Neural cell (in vitro differentiated cells): ENCODE data around the gene GBA2. TPM values are rescaled to one million over a fixed set of nuclear protein-coding genes. Genes with fewer than 3 reads are reported as not detected.

ENCODE experiments used
- H2AFZ ChIP-seq: fragments of 200-600, 300-800 bp; sonication (generic), shearing (Covaris generic); 2 replicates; pipeline ENCODE4 v1.6.0; 2014; ENCODE audit warnings: low read depth, mild to moderate bottlenecking, antibody characterized with exemption, low read length, moderate library complexity
- H3F3A ChIP-seq: fragments of 200-600 bp; shearing (Covaris generic); 2 replicates; pipeline ENCODE4 v1.6.1; 2016; ENCODE audit warnings: mild to moderate bottlenecking, moderate library complexity, mixed read lengths, antibody characterized with exemption, low read length; ENCODE audit not compliant: insufficient read depth, poor library complexity, severe bottlenecking
- H3K27ac ChIP-seq: fragments of 200-600, 300-800 bp; sonication (generic), shearing (Covaris generic); 2 replicates; pipeline ENCODE4 v1.5.1; 2014; ENCODE audit warnings: mild to moderate bottlenecking, low read length, moderate library complexity
- H3K27me3 ChIP-seq: fragments of 300-800, 200-600 bp; sonication (generic), shearing (Covaris generic); 2 replicates; pipeline ENCODE4 v1.6.0; 2014; ENCODE audit warnings: mild to moderate bottlenecking, low read depth, low read length, moderate library complexity; ENCODE audit not compliant: insufficient read depth
- H3K36me3 ChIP-seq: fragments of 300-800, 200-600 bp; sonication (generic), shearing (Covaris generic); 2 replicates; pipeline ENCODE4 v1.5.1; 2014; ENCODE audit warnings: mild to moderate bottlenecking, antibody characterized with exemption, low read length, moderate library complexity; ENCODE audit not compliant: insufficient read depth
- H3K4me2 ChIP-seq: fragments of 300-800, 200-600 bp; sonication (generic), shearing (Covaris generic); 2 replicates; pipeline ENCODE4 v1.6.0; 2014; ENCODE audit warnings: mild to moderate bottlenecking, low read length
- H3K4me3 ChIP-seq: fragments of 300-800, 200-600 bp; sonication (generic), shearing (Covaris generic); 2 replicates; pipeline ENCODE4 v1.5.1; 2014; ENCODE audit warnings: mild to moderate bottlenecking, low read length, moderate library complexity
- H3K79me2 ChIP-seq: fragments of 200-600 bp; shearing (Covaris generic); replicated peaks from 2 replicates; pipeline ENCODE4 v1.6.0; 2014; ENCODE audit warnings: mild to moderate bottlenecking, low read length, moderate library complexity; ENCODE audit not compliant: insufficient read depth
- H3K9ac ChIP-seq: fragments of 300-800, 200-600 bp; sonication (generic), shearing (Covaris generic); 2 replicates; pipeline ENCODE4 v1.6.1; 2016; ENCODE audit warnings: mild to moderate bottlenecking, low read length, mixed read lengths
- H3K9me2 ChIP-seq: fragments of 200-600 bp; shearing (Covaris generic); 2 replicates; pipeline ENCODE4 v1.6.1; 2016; ENCODE audit warnings: mild to moderate bottlenecking, low read length, mixed read lengths; ENCODE audit not compliant: insufficient read depth
- H3K9me3 ChIP-seq: fragments of 200-600, 300-800 bp; sonication (generic), shearing (Covaris generic); 2 replicates; pipeline ENCODE4 v1.6.1; 2016; ENCODE audit warnings: mild to moderate bottlenecking, mixed run types, low read length, moderate library complexity, mixed read lengths
- H4K20me1 ChIP-seq: fragments of 200-600 bp; shearing (Covaris generic); 2 replicates; pipeline ENCODE4 v1.6.1; 2016; ENCODE audit warnings: mild to moderate bottlenecking, mixed run types; ENCODE audit not compliant: insufficient read depth
- EP300 ChIP-seq: fragments of 450-650 bp; conservative IDR thresholded peaks from 2 replicates; pipeline ENCODE4 v1.6.1; 2014; ENCODE audit warnings: antibody characterized with exemption, mild to moderate bottlenecking, moderate library complexity; ENCODE audit not compliant: poor library complexity, severe bottlenecking
- EZH2 ChIP-seq: fragments of 200-600, 300-800 bp; shearing (Covaris generic), sonication (generic); IDR thresholded peaks from 2 replicates; pipeline ENCODE4 v1.6.1; 2014; ENCODE audit warnings: antibody characterized with exemption, low read length, borderline replicate concordance, mild to moderate bottlenecking; ENCODE audit not compliant: insufficient read depth, poor library complexity, severe bottlenecking
- MXI1 ChIP-seq: fragments of 450-650 bp; conservative IDR thresholded peaks from 2 replicates; pipeline ENCODE4 v1.6.1; 2014; ENCODE audit warnings: antibody characterized with exemption, mild to moderate bottlenecking; ENCODE audit not compliant: poor library complexity, severe bottlenecking
- POLR2AphosphoS5 ChIP-seq: IDR thresholded peaks from 2 replicates; pipeline ENCODE4 v1.6.1; 2012
- RAD21 ChIP-seq: fragments of 450-650 bp; conservative IDR thresholded peaks from 2 replicates; pipeline ENCODE4 v1.6.1; 2014; ENCODE audit warnings: antibody characterized with exemption, mild to moderate bottlenecking, moderate library complexity
- SMC3 ChIP-seq: fragments of 450-650 bp; conservative IDR thresholded peaks from 2 replicates; pipeline ENCODE4 v1.6.1; 2014; ENCODE audit warnings: antibody characterized with exemption, mild to moderate bottlenecking, moderate library complexity; ENCODE audit not compliant: poor library complexity
- TAF1 ChIP-seq: IDR thresholded peaks from 2 replicates; pipeline ENCODE4 v1.6.1; 2012; ENCODE audit warnings: low read depth
- polyA plus RNA-seq: library from polyadenylated mRNA; depleted of rRNA; stranded (reverse); fragments of >200 nt; gene quantifications from 2 replicates; pipeline ENCODE4 v1.2.3, GENCODE V29; 2014
- TF ChIP-seq, protein P1 (sequence below): fragments of 450-650 bp; IDR thresholded peaks from 2 replicates; pipeline ENCODE4 v1.5.1; 2014; ENCODE audit warnings: antibody characterized with exemption, mild to moderate bottlenecking, moderate library complexity; ENCODE audit not compliant: poor library complexity, severe bottlenecking
- TF ChIP-seq, protein P2 (sequence below): IDR thresholded peaks from 2 replicates; pipeline ENCODE4 v1.6.1; 2012; ENCODE audit warnings: borderline replicate concordance

The GBA2 gene
- polyA plus RNA-seq, 1 donor from 2014 or later = 113 TPM

- H3K4me2 ChIP-seq = no peak overlapping the region
- no peaks in the 10 kb centered on the region for H3K9me2 ChIP-seq
- H3K4me3 ChIP-seq = no peak overlapping the region
- no peaks in the 10 kb centered on the region for H3K79me2 ChIP-seq
- no peaks in the 10 kb centered on the region for H4K20me1 ChIP-seq
- no peak overlapping the region for H3K27ac ChIP-seq
- H3K9me3 ChIP-seq = no peaks in the 10 kb centered on the region
- no peaks in the 10 kb centered on the region for H3F3A ChIP-seq
- no peak overlapping the region for H2AFZ ChIP-seq
- H3K9ac ChIP-seq = no peak overlapping the region
- TF ChIP-seq, protein P1, sequence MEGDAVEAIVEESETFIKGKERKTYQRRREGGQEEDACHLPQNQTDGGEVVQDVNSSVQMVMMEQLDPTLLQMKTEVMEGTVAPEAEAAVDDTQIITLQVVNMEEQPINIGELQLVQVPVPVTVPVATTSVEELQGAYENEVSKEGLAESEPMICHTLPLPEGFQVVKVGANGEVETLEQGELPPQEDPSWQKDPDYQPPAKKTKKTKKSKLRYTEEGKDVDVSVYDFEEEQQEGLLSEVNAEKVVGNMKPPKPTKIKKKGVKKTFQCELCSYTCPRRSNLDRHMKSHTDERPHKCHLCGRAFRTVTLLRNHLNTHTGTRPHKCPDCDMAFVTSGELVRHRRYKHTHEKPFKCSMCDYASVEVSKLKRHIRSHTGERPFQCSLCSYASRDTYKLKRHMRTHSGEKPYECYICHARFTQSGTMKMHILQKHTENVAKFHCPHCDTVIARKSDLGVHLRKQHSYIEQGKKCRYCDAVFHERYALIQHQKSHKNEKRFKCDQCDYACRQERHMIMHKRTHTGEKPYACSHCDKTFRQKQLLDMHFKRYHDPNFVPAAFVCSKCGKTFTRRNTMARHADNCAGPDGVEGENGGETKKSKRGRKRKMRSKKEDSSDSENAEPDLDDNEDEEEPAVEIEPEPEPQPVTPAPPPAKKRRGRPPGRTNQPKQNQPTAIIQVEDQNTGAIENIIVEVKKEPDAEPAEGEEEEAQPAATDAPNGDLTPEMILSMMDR = no peak
- TF ChIP-seq POLR2AphosphoS5 (no peak), SMC3 (no peak), RAD21 (no peak), EP300 (no peak), EZH2 (no peak), TAF1 (no peak), MXI1 (no peak)
- TF ChIP-seq, protein P2, sequence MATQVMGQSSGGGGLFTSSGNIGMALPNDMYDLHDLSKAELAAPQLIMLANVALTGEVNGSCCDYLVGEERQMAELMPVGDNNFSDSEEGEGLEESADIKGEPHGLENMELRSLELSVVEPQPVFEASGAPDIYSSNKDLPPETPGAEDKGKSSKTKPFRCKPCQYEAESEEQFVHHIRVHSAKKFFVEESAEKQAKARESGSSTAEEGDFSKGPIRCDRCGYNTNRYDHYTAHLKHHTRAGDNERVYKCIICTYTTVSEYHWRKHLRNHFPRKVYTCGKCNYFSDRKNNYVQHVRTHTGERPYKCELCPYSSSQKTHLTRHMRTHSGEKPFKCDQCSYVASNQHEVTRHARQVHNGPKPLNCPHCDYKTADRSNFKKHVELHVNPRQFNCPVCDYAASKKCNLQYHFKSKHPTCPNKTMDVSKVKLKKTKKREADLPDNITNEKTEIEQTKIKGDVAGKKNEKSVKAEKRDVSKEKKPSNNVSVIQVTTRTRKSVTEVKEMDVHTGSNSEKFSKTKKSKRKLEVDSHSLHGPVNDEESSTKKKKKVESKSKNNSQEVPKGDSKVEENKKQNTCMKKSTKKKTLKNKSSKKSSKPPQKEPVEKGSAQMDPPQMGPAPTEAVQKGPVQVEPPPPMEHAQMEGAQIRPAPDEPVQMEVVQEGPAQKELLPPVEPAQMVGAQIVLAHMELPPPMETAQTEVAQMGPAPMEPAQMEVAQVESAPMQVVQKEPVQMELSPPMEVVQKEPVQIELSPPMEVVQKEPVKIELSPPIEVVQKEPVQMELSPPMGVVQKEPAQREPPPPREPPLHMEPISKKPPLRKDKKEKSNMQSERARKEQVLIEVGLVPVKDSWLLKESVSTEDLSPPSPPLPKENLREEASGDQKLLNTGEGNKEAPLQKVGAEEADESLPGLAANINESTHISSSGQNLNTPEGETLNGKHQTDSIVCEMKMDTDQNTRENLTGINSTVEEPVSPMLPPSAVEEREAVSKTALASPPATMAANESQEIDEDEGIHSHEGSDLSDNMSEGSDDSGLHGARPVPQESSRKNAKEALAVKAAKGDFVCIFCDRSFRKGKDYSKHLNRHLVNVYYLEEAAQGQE = no peak
- H3K36me3 ChIP-seq = no peaks in the 10 kb centered on the region
- H3K27me3 ChIP-seq = no peaks in the 10 kb centered on the region
These were observed 26.0 kb upstream of the GBA2 start for GRCh38 chr9:35774907-35775635.

- no peaks in the 10 kb centered on the region for H4K20me1 ChIP-seq
- no peaks in the 10 kb centered on the region for H3K9me2 ChIP-seq
- no peak for TF ChIP-seq POLR2AphosphoS5
- H3K27ac ChIP-seq = no peak overlapping the region
- no peak overlapping the region for H3K4me2 ChIP-seq
- no peaks in the 10 kb centered on the region for H3F3A ChIP-seq
- no peaks in the 10 kb centered on the region for H3K27me3 ChIP-seq
- no peaks in the 10 kb centered on the region for H3K36me3 ChIP-seq
- H3K4me3 ChIP-seq = no peak overlapping the region
- H3K9ac ChIP-seq = no peak overlapping the region
- H3K9me3 ChIP-seq = no peaks in the 10 kb centered on the region
- peaks cover 3% of the 10 kb centered on the region for H3K79me2 ChIP-seq
- no peak overlapping the region for H2AFZ ChIP-seq
These were observed 22.9 kb upstream of the GBA2 start for GRCh38 chr9:35771943-35772342.
